NT2/D1 (cell line): Measurements from ENCODE around the gene BICC1.

Experiments used
- DNase-seq: peaks from one replicate; pipeline ENCODE4 v3.0.0-alpha.2; 2011; ENCODE audit warnings: low read depth, low spot score
- H3K27me3 ChIP-seq: 2 replicates; pipeline ENCODE4 v1.6.0; 2011; ENCODE audit warnings: mild to moderate bottlenecking; ENCODE audit not compliant: insufficient read length, insufficient read depth
- H3K36me3 ChIP-seq: 2 replicates; pipeline ENCODE4 v1.6.1; 2011; ENCODE audit warnings: mild to moderate bottlenecking, low read length, mixed read lengths; ENCODE audit not compliant: insufficient read depth, insufficient read length
- H3K4me1 ChIP-seq: 2 replicates; pipeline ENCODE4 v1.5.1; 2011; ENCODE audit not compliant: insufficient read depth, insufficient read length
- H3K4me3 ChIP-seq: 2 replicates; pipeline ENCODE4 v1.5.1; 2011; ENCODE audit warnings: low read depth; ENCODE audit not compliant: insufficient read length
- H3K9ac ChIP-seq: 2 replicates; pipeline ENCODE4 v1.6.0; 2011; ENCODE audit warnings: low read depth; ENCODE audit not compliant: insufficient read length
- H3K9me3 ChIP-seq: 2 replicates; pipeline ENCODE4 v1.5.1; 2011; ENCODE audit warnings: mild to moderate bottlenecking, low read length; ENCODE audit not compliant: insufficient read depth
- SUZ12 ChIP-seq: IDR thresholded peaks from 2 replicates; pipeline ENCODE4 v1.6.1; 2011; ENCODE audit not compliant: insufficient read length, insufficient read depth; ENCODE audit errors: extremely low read depth
- YY1 ChIP-seq: IDR thresholded peaks from 2 replicates; pipeline ENCODE4 v1.6.1; 2011; ENCODE audit not compliant: insufficient read length, insufficient read depth
- ZNF274 ChIP-seq: IDR thresholded peaks from 2 replicates; pipeline ENCODE4 v1.6.1; 2011; ENCODE audit warnings: mild to moderate bottlenecking, low read depth, low read length

The BICC1 gene

DNA sequence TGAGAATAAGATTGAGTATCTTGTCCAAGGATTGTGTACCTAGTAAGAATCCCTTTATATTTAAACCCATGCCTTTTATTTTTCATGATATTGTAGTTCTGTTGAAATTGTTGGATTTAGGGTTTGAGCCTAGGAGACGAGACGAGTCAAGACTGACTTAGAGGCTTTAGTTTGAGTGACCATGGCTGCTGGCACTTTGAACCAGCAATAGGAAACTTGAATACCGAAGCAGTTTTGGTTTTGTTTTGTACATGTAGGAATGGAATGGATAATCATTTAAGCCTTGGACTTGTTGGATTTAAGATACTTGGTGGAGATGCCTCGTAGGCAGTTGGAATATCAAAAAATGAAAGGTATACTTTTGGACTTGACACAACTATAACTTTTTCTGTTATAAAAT lies 229.0 kb downstream of the BICC1 start:
- Histone ChIP-seq H3K9ac (no peak overlapping the region), H3K36me3 (no peaks in the 10 kb centered on the region), H3K9me3 (no peaks in the 10 kb centered on the region), H3K4me1 (no peaks in the 10 kb centered on the region), H3K4me3 (no peak overlapping the region), H3K27me3 (no peaks in the 10 kb centered on the region)
- TF ChIP-seq ZNF274 (no peak), SUZ12 (no peak), YY1 (no peak)
- DNase-seq, result no peak

DNA sequence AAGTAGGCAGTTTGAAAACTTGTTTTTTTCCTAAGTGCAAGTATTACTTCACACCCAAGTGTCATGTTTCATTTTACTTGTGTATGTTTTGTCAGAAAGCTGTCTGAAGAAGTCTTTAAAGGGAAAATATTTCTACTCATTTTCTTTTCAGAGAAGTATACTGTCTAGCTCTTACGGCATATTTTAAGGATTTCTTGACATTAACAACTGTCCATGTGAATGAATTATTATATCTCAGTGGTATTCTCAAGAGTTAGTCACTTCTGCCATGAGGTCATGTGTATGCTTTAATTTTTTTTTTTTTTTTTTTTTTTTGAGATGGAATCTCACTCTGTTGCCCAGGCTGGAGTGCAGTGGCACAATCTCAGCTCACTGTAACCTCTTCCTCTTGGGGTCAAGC lies 229.5 kb downstream of the BICC1 start:
- TF ChIP-seq ZNF274 (no peak), YY1 (no peak), SUZ12 (no peak)
- H3K27me3 ChIP-seq, result no peaks in the 10 kb centered on the region

GRCh38 chr10:58743466-58744115 lies 230.9 kb downstream of the BICC1 start:
- H3K4me1 ChIP-seq, result no peaks in the 10 kb centered on the region
- H3K9ac ChIP-seq, result no peak overlapping the region
- TF ChIP-seq ZNF274 (no peak), YY1 (no peak), SUZ12 (no peak)
- H3K4me3 ChIP-seq, result no peak overlapping the region
- peak; percentile 15 for DNase-seq
- no peaks in the 10 kb centered on the region for H3K36me3 ChIP-seq
- no peaks in the 10 kb centered on the region for H3K9me3 ChIP-seq
- H3K27me3 ChIP-seq, result no peaks in the 10 kb centered on the region

More for the DNA sequence above, 229.5 kb downstream of the BICC1 start:
- H3K4me3 ChIP-seq, result no peak overlapping the region
- no peaks in the 10 kb centered on the region for H3K9me3 ChIP-seq
- no peaks in the 10 kb centered on the region for H3K4me1 ChIP-seq
- no peak overlapping the region for H3K9ac ChIP-seq
- no peak for DNase-seq
- no peaks in the 10 kb centered on the region for H3K36me3 ChIP-seq

DNA sequence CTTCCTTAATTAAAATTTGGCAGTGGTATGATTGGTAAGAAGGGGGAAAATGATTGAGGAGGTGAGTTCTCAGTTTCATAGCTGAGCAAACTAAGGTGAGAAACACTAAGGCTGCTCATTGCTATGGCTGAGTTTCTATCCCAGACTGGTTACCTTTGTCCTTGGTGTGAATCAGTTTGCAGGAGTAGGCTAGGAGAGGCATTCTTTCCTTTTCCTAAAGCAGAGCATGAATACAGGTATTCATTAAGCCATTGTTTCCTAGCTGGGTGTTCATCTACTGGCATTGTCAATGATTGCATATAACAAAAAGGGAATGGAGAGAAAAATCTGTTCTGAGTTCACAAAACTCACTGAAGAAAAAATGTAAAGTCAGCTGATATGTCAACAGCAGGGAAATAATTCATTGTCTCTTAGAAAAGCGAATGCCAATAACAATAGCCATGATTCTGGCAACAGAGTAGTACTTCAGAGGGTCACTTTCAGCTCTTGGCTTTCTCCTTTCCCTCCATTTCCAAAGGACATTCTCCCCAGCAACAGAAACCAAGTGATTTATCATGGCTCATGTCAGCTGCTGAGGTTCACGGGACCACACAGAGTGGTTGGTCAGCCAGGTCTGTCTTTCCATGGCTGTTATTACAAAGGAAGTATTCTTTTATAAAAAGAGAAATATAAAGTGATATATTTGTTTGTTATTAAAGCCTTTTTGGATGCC lies 234.0 kb downstream of the BICC1 start:
- Histone ChIP-seq H3K36me3 (no peaks in the 10 kb centered on the region), H3K4me1 (no peaks in the 10 kb centered on the region), H3K9ac (no peak overlapping the region), H3K9me3 (no peaks in the 10 kb centered on the region), H3K27me3 (no peaks in the 10 kb centered on the region), H3K4me3 (no peak overlapping the region)
- no peak for DNase-seq
- TF ChIP-seq YY1 (no peak), SUZ12 (no peak), ZNF274 (no peak)

DNA sequence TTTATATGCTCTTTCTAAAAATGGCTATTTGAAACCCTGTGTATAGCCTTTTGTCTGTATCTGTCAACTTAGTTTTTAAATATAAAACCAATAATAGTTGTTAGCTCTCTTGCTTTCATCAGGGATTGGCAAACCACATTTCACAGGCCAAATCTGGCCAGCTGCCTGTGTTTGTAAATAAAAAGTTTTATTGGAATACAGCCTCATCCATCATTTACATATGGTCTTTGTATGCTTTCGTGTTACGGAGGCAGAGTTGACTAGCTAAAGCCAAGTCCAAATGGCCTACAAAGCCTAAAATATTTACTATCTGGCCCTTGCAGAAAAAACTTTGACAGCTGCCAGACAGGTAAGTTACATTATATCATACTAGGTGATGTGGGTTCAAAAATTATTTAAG lies 235.0 kb downstream of the BICC1 start:
- Histone ChIP-seq H3K9ac (no peak overlapping the region), H3K4me1 (no peaks in the 10 kb centered on the region), H3K36me3 (no peaks in the 10 kb centered on the region), H3K4me3 (no peak overlapping the region), H3K9me3 (no peaks in the 10 kb centered on the region), H3K27me3 (no peaks in the 10 kb centered on the region)
- DNase-seq, result no peak
- no peak for TF ChIP-seq SUZ12
- no peak for TF ChIP-seq YY1
- no peak for TF ChIP-seq ZNF274

GRCh38 chr10:58752665-58753064 lies 240.0 kb downstream of the BICC1 start:
- Histone ChIP-seq H3K36me3 (no peaks in the 10 kb centered on the region), H3K27me3 (no peaks in the 10 kb centered on the region), H3K9ac (no peak overlapping the region), H3K9me3 (no peaks in the 10 kb centered on the region), H3K4me1 (no peaks in the 10 kb centered on the region), H3K4me3 (no peak overlapping the region)
- TF ChIP-seq YY1, result no peak
- TF ChIP-seq ZNF274, result no peak
- TF ChIP-seq SUZ12, result no peak
- DNase-seq, result no peak

- Histone ChIP-seq H3K4me1 (no peaks in the 10 kb centered on the region), H3K9me3 (no peaks in the 10 kb centered on the region), H3K27me3 (no peaks in the 10 kb centered on the region), H3K36me3 (no peaks in the 10 kb centered on the region), H3K9ac (no peak overlapping the region), H3K4me3 (no peak overlapping the region)
- TF ChIP-seq ZNF274 (no peak), SUZ12 (no peak), YY1 (no peak)
- no peak for DNase-seq
Measured at GRCh38 chr10:58753425-58753824, 240.8 kb downstream of the BICC1 start.
